Ascending aorta (tissue), 2 donors: ENCODE data around the gene MRPS16. TPM values are rescaled to one million over a fixed set of nuclear protein-coding genes. Genes with fewer than 3 reads are reported as not detected.
A peak's percentile ranks its signal among the peaks of the same experiment; 100 is the strongest.

Source experiments
- DNase-seq, 2 donors: peaks; one replicate each; pipeline ENCODE4 v3.0.0-alpha.2; 2019; ENCODE audit warnings: low spot score in 2 of 2
- H3K27ac ChIP-seq, 2 donors: fragments of 200-600 bp; sonication (generic); one replicate each; pipeline ENCODE4 v1.5.1; 2016 to 2017; ENCODE audit warnings: mild to moderate bottlenecking in 1 of 2
- H3K27me3 ChIP-seq: fragments of 200-600 bp; sonication (generic); one replicate; pipeline ENCODE4 v1.5.1; 2017
- H3K36me3 ChIP-seq, 2 donors: fragments of 200-600 bp; sonication (generic); one replicate each; pipeline ENCODE4 v1.5.1; 2016
- H3K4me1 ChIP-seq, 2 donors: fragments of 200-600 bp; sonication (generic); one replicate each; pipeline ENCODE4 v1.5.1; 2016 to 2017; ENCODE audit warnings: mild to moderate bottlenecking in 1 of 2
- H3K4me3 ChIP-seq, 2 donors: fragments of 200-600 bp; sonication (generic); one replicate each; pipeline ENCODE4 v1.5.1; 2016 to 2017; ENCODE audit warnings: mild to moderate bottlenecking in 1 of 2
- H3K9me3 ChIP-seq, 2 donors: fragments of 200-600 bp; sonication (generic); one replicate each; pipeline ENCODE4 v1.5.1; 2016
- intact Hi-C: fragments of 100-400 bp; cut with DNase I; formaldehyde crosslinking; loops from one replicate; pipeline ENCODE4 v1.15.1; 2023
- total RNA-seq: library from RNA; depleted of rRNA; stranded (reverse); fragments of >200 nt; gene quantifications from one replicate; pipeline ENCODE4 v1.1.0, GENCODE V29; 2016
- TF ChIP-seq, protein P1 (sequence below), 3 experiments: fragments of 200-600 bp in 2 of 3; fragments of 450-650 bp in 1 of 3; sonication (generic) in 2 of 3; IDR thresholded peaks; one replicate each; pipeline ENCODE4 v1.5.1; 2016 to 2019; ENCODE audit warnings: antibody characterized with exemption in 3 of 3, mild to moderate bottlenecking in 1 of 3, moderate library complexity in 1 of 3

Gene MRPS16
- total RNA-seq, 1 donor from 2014 or later, result 44.5 TPM

DNA sequence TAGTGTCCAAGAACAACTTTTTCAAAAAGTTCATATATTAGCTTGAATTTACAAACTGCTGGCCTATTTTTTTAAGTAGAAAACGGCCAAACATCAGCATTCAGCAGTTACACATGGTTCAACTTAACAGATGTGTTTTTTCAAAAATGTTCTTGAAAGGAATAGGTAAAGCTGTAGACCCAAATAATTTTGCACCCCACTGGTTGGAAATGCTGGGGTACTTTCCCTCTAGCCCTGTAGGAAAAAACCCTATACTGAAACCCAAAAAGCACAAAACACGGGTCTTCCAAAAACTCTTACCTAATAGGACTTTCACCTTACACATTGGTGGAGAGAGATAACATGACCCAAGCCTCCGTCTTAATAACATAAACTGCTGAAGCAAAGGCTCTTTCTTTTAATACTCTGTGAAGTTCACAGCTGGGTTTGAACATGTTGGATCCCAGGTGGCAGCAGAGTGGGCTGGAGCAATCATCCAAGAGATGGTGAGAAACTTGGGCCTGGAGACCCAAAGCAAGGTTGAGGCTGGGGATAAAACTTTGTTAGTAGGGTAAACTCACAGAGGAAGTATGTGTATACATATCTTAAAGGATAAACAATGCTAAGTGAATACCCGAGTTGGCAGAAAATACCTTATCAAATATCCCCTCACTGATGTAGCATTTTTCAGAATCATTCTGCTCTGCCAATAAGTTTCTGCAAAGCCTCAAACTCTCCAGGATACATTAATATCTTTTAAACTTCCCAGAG is 4.8 kb downstream of the MRPS16 start:
- no peak for DNase-seq
- Histone ChIP-seq H3K27ac (peak overlapping the region; percentile 71 to 83), H3K4me3 (peak overlapping the region; percentile 92 to 93), H3K27me3 (no peaks in the 10 kb centered on the region), H3K9me3 (no peaks in the 10 kb centered on the region), H3K4me1 (peaks cover 7 to 27% of the 10 kb centered on the region in 2 donors), H3K36me3 (peaks cover 2 to 28% of the 10 kb centered on the region in 2 donors)
- TF ChIP-seq, protein P1, sequence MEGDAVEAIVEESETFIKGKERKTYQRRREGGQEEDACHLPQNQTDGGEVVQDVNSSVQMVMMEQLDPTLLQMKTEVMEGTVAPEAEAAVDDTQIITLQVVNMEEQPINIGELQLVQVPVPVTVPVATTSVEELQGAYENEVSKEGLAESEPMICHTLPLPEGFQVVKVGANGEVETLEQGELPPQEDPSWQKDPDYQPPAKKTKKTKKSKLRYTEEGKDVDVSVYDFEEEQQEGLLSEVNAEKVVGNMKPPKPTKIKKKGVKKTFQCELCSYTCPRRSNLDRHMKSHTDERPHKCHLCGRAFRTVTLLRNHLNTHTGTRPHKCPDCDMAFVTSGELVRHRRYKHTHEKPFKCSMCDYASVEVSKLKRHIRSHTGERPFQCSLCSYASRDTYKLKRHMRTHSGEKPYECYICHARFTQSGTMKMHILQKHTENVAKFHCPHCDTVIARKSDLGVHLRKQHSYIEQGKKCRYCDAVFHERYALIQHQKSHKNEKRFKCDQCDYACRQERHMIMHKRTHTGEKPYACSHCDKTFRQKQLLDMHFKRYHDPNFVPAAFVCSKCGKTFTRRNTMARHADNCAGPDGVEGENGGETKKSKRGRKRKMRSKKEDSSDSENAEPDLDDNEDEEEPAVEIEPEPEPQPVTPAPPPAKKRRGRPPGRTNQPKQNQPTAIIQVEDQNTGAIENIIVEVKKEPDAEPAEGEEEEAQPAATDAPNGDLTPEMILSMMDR (IDR thresholded peaks at IDR 0.05), result no peak
- intact Hi-C loops, result loop anchor here (2.0 to 10.0 kb wide), 4 partner anchors 79 to 497 kb away; partner anchors contain the start of genes CFAP70, ECD, FAM149B1 and SEC24C

DNA sequence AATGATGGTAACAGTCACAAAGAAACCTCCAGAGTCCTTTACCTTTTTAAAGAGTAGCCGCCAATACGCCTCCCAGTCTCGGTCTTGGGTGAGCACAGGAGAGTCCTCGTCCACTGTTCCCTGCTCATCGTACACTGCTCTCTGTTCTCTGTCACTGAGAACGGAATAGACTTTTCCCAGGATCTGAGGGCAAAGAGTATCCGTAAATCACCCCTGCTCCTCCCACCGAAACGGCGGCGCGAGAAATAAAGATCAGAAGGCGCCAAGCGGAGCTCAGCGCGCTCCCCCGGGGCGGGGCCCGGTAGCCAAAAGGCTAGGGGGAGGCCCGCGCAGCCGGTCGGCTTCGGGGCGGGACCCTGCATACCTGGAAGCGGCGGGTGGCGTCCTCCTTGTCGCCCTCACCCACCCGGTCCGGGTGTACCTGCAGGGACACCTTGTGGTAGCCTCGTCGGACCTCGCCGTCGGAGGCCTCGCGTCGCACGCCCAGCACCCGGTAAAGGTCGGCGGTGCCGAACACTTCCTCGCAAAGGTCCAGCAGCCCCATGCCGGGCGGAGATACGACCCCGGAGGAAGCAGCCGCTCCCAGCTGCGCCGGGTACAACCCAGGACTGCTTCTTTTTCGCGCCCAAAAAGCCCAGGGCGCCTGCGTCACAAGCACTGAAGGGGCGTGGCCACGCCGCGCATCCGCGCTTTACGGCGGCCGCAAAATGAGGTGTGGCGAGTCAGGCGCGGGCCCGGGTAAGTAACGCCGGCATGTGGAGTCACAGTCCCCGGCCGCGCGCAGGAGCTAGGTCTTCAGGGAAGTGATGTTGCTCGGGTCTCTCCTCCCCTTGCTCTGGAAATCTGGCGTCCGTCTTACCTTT is 5.6 kb downstream of the MRPS16 start, which contains the start of gene DNAJC9:
TSS of gene DNAJC9 (minus strand) at position 610 of the 863 bp plus-strand sequence. CDS start at position 544, 66 bp downstream.
- peak; percentile 90 to 99 for DNase-seq
- TF ChIP-seq, protein P1 (IDR thresholded peaks at IDR 0.05), result no peak
- intact Hi-C loops, result loop anchor here (2.0 to 10.0 kb wide), 4 partner anchors 78 to 498 kb away; partner anchors contain the start of genes CFAP70, ECD, FAM149B1 and SEC24C
- H3K9me3 ChIP-seq, result no peaks in the 10 kb centered on the region
- H3K4me1 ChIP-seq, result peaks cover 5 to 26% of the 10 kb centered on the region in 2 donors
- peak within 1 kb of the TSS; percentile 92 to 93 for H3K4me3 ChIP-seq
- peak within 1 kb of the TSS; percentile 71 to 83 for H3K27ac ChIP-seq
- H3K27me3 ChIP-seq, result no peaks in the 10 kb centered on the region
- H3K36me3 ChIP-seq, result peaks cover 2 to 35% of the 10 kb centered on the region in 2 donors

DNA sequence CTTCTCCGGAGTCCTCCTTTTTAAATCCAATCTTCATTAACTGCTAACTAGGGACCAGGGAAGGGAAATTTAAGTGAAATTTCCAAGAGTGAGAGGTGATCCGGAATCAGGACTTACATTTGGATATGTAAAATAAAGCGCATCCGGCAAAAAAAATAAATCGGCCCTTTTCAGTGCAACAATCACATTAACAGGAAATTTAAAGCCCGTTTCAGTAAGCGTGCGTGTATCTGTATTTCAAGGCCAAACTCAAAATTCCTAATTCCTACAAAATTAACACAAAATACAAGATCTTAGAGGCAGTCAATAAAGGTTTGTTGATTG is 6.2 kb downstream of the MRPS16 start:
- peak overlapping the region; percentile 92 to 93 for H3K4me3 ChIP-seq
- H3K9me3 ChIP-seq, result no peaks in the 10 kb centered on the region
- peaks cover 0 to 20% of the 10 kb centered on the region in 2 donors for H3K4me1 ChIP-seq
- H3K27me3 ChIP-seq, result no peaks in the 10 kb centered on the region
- no peak for DNase-seq
- TF ChIP-seq, protein P1 (IDR thresholded peaks at IDR 0.05), result no peak
- H3K36me3 ChIP-seq, result peaks cover 7 to 41% of the 10 kb centered on the region in 2 donors
- peak overlapping the region; percentile 71 to 83 for H3K27ac ChIP-seq
- intact Hi-C loops, result loop anchor here (2.0 to 10.0 kb wide), 4 partner anchors 77 to 499 kb away; partner anchors contain the start of genes CFAP70, ECD, FAM149B1 and SEC24C

DNA sequence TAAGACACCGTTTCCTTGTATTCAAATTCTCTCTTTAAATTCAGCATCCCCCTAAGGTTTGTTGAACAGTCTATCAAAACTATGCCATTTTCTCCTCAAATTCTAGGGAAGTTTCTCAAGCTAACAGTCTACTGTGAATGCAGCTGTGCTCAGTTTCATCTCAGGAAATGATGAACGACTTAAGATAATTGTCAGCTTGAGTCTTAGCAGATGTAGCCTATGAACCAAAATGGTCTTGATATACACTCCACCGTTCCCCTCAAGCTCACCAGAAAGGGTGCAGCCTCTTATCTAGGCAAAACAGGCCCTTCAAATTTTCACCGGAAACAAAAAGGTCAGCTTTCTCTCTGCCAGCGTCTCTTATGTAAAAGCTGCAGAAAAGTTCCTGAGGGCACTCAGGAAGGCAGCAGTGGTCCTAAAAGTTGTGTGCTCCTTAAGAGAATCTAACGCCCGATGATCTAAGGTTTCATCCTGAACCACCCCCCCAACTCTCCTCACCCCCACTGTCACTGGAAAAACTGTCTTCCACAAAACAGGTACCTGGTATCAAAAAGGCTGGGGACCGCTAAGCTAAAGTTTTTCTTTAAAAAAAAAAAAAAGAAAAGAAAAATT is 7.5 kb downstream of the MRPS16 start:
- TF ChIP-seq, protein P1 (IDR thresholded peaks at IDR 0.05), result no peak
- Histone ChIP-seq H3K36me3 (peaks cover 19 to 46% of the 10 kb centered on the region in 2 donors), H3K27ac (no peak overlapping the region), H3K4me3 (no peak overlapping the region), H3K27me3 (no peaks in the 10 kb centered on the region), H3K4me1 (peaks cover 0 to 14% of the 10 kb centered on the region in 2 donors), H3K9me3 (no peaks in the 10 kb centered on the region)
- no peak for DNase-seq
- intact Hi-C loops, result loop anchor here (10.0 kb wide), 1 partner anchor 500 kb away; the partner anchor contains the start of gene SEC24C

DNA sequence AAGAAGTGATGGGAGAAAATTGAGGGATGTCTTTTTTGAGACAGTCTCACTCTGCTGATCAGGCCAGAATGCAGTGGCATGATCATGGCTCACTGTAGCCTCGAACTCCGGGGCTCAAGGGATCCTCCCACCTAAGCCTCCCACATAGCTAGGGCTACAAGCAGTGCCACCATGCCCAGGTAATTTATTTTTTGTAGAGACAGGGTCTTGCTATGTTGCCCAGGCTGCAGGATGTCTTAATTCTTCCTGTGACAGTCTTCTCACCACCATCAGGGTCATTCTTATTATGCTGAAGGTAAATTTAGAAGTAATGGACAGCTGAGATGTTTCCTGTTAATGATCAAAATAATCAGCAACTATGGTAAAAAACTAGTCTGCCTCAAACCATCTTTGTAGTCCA is 12.5 kb downstream of the MRPS16 start:
- no peak for DNase-seq
- TF ChIP-seq, protein P1 (IDR thresholded peaks at IDR 0.05), result no peak
- Histone ChIP-seq H3K36me3 (peaks cover 23 to 68% of the 10 kb centered on the region in 2 donors), H3K9me3 (no peaks in the 10 kb centered on the region), H3K27ac (no peak overlapping the region), H3K27me3 (no peaks in the 10 kb centered on the region), H3K4me1 (no peaks in the 10 kb centered on the region), H3K4me3 (no peak overlapping the region)
- intact Hi-C loops, result loop anchor here (10.0 kb wide), 1 partner anchor 505 kb away; the partner anchor contains the start of gene SEC24C
